ENCODE results near the gene ETV2.
"Not testable (repeated sequence)": the region's sequence is repeated elsewhere in the genome, so short reads cannot be mapped to it uniquely, and the experiment has no call there.

Gene ETV2

GRCh38 chr19:35641515-35642151 lies at the start of gene ETV2:
Gene ETV2, plus strand, starts transcription at chr19:35641745. Its CDS starts 716 bp downstream, at chr19:35642461.
- peak; percentile 59 for DNase-seq

- no peak for DNase-seq
Measured at GRCh38 chr19:35592226-35592625, 49.3 kb upstream of the ETV2 start.

GRCh38 chr19:35595026-35595425 lies 46.5 kb upstream of the ETV2 start:
- DNase-seq = not testable (repeated sequence)

- DNase-seq = no peak
Measured at GRCh38 chr19:35595928-35596327, 45.6 kb upstream of the ETV2 start.

- DNase-seq = no peak
Measured at GRCh38 chr19:35596366-35596999, 45.1 kb upstream of the ETV2 start.

GRCh38 chr19:35601971-35602370 lies 39.6 kb upstream of the ETV2 start:
- no peak for DNase-seq

GRCh38 chr19:35604436-35604835 lies 37.1 kb upstream of the ETV2 start:
- not testable (repeated sequence) for DNase-seq

- not testable (repeated sequence) for DNase-seq
Measured at GRCh38 chr19:35607170-35607569, 34.4 kb upstream of the ETV2 start.

- no peak for DNase-seq
Measured at GRCh38 chr19:35607661-35608060, 33.9 kb upstream of the ETV2 start.

GRCh38 chr19:35608251-35608650 lies 33.3 kb upstream of the ETV2 start:
- DNase-seq = no peak

- DNase-seq = no peak
Measured at GRCh38 chr19:35609851-35610353, 31.6 kb upstream of the ETV2 start.

- no peak for DNase-seq
Measured at GRCh38 chr19:35612224-35612558, 29.4 kb upstream of the ETV2 start.

GRCh38 chr19:35612559-35613321 lies 28.8 kb upstream of the ETV2 start, which contains the start of gene HAUS5:
Gene HAUS5, plus strand, starts transcription at chr19:35612735. Its CDS starts 60 bp downstream, at chr19:35612795.
- DNase-seq = peak; percentile 96

- DNase-seq = no peak
Measured at GRCh38 chr19:35613574-35613973, 28.0 kb upstream of the ETV2 start.

GRCh38 chr19:35615036-35615435 lies 26.5 kb upstream of the ETV2 start:
- no peak for DNase-seq

GRCh38 chr19:35618857-35619256 lies 22.7 kb upstream of the ETV2 start:
- DNase-seq = no peak

GRCh38 chr19:35619290-35619923 lies 22.1 kb upstream of the ETV2 start:
- DNase-seq = no peak

- no peak for DNase-seq
Measured at GRCh38 chr19:35620001-35620400, 21.5 kb upstream of the ETV2 start.

GRCh38 chr19:35621708-35622107 lies 19.8 kb upstream of the ETV2 start:
- DNase-seq = no peak

- DNase-seq = no peak
Measured at GRCh38 chr19:35622750-35623149, 18.8 kb upstream of the ETV2 start.

GRCh38 chr19:35623327-35624010 lies 18.1 kb upstream of the ETV2 start:
- DNase-seq = no peak

- no peak for DNase-seq
Measured at GRCh38 chr19:35628264-35628564, 13.3 kb upstream of the ETV2 start.

Data from right hindlimb (tissue), 1 donor.